HEK293 (cell line): ENCODE measurements around the gene COPZ1.
"Not testable (repeated sequence)": the region's sequence is repeated elsewhere in the genome, so short reads cannot be mapped to it uniquely, and the experiment has no call there.

ENCODE experiments used
- CTCF ChIA-PET: fragments of 350-600 bp; formaldehyde crosslinking; extraction: SDS; loops from one replicate; lab custom pipeline; 2021; ENCODE audit warnings: antibody characterized with exemption; lab: Yijun Ruan, JAX
- POLR2A ChIA-PET: fragments of 300-600 bp; formaldehyde crosslinking; extraction: SDS; loops from one replicate; lab custom pipeline; 2020; ENCODE audit warnings: antibody characterized with exemption, inconsistent platforms; lab: Yijun Ruan, JAX
- H3K27ac ChIP-seq: fragments of 200-500 bp; sonication (Bioruptor generic); 2 replicates; pipeline ENCODE4 v1.5.1; 2014; ENCODE audit warnings: low read depth, low read length, control low read depth, inconsistent platforms; ENCODE audit errors: extremely low read depth
- H3K36me3 ChIP-seq, 2 experiments: fragments of 200-500 bp in 1 of 2; sonication (Bioruptor generic) in 1 of 2; 1 replicate in 1 of 2; 2 replicates in 1 of 2; pipeline ENCODE4 v1.5.1; 2014 to 2017; ENCODE audit warnings: inconsistent platforms in 2 of 2, low read length in 2 of 2; ENCODE audit not compliant: control insufficient read depth in 2 of 2, insufficient read depth in 1 of 2
- H3K4me1 ChIP-seq: fragments of 200-500 bp; sonication (Bioruptor generic); 2 replicates; pipeline ENCODE4 v1.5.1; 2014; ENCODE audit warnings: mild to moderate bottlenecking, low read length, inconsistent platforms; ENCODE audit not compliant: control insufficient read depth, insufficient read depth
- H3K4me3 ChIP-seq: 2 replicates; pipeline ENCODE4 v1.5.1; 2011; ENCODE audit warnings: low read depth, mild to moderate bottlenecking, control low read depth, low read length, moderate library complexity
- H3K9me3 ChIP-seq: fragments of 200-500 bp; sonication (Bioruptor generic); 2 replicates; pipeline ENCODE4 v1.5.1; 2014; ENCODE audit warnings: low read depth, low read length, inconsistent platforms; ENCODE audit not compliant: control insufficient read depth, insufficient read depth
- CTCF ChIP-seq: fragments of 450-650 bp; formaldehyde crosslinking; IDR thresholded peaks from 2 replicates; pipeline ENCODE4 v1.5.1; 2016; ENCODE audit warnings: missing biosample characterization, missing genetic modification characterization
- HOXA7 ChIP-seq: sonication (generic); formaldehyde crosslinking; IDR thresholded peaks from 2 replicates; pipeline ENCODE4 v1.8.1; 2022; ENCODE audit warnings: missing genetic modification reagents, borderline replicate concordance
- KLF16 ChIP-seq: fragments of 450-650 bp; formaldehyde crosslinking; IDR thresholded peaks from 2 replicates; pipeline ENCODE4 v1.5.1; 2017; ENCODE audit warnings: missing biosample characterization, missing genetic modification characterization
- MEIS1 ChIP-seq: sonication (generic); formaldehyde crosslinking; IDR thresholded peaks from 2 replicates; pipeline ENCODE4 v1.8.1; 2022; ENCODE audit warnings: missing genetic modification reagents, mild to moderate bottlenecking, borderline replicate concordance
- OSR2 ChIP-seq: fragments of 450-650 bp; formaldehyde crosslinking; IDR thresholded peaks from 2 replicates; pipeline ENCODE4 v1.5.1; 2016; ENCODE audit warnings: missing biosample characterization, missing genetic modification characterization
- ZBTB1 ChIP-seq: fragments of 450-650 bp; formaldehyde crosslinking; IDR thresholded peaks from 2 replicates; pipeline ENCODE4 v1.5.1; 2016; ENCODE audit warnings: missing biosample characterization, missing genetic modification characterization
- ZBTB20 ChIP-seq: fragments of 450-650 bp; formaldehyde crosslinking; IDR thresholded peaks from 2 replicates; pipeline ENCODE4 v1.5.1; 2016; ENCODE audit warnings: missing biosample characterization, missing genetic modification characterization
- ZBTB21 ChIP-seq: fragments of 450-650 bp; formaldehyde crosslinking; IDR thresholded peaks from 2 replicates; pipeline ENCODE4 v1.5.1; 2017; ENCODE audit warnings: missing biosample characterization, missing genetic modification characterization
- ZFP3 ChIP-seq: fragments of 450-650 bp; formaldehyde crosslinking; IDR thresholded peaks from 2 replicates; pipeline ENCODE4 v1.5.1; 2016; ENCODE audit warnings: low read depth, missing biosample characterization, missing genetic modification characterization
- ZNF121 ChIP-seq: fragments of 450-650 bp; formaldehyde crosslinking; IDR thresholded peaks from 2 replicates; pipeline ENCODE4 v1.5.1; 2016; ENCODE audit warnings: missing biosample characterization, missing genetic modification characterization
- ZNF140 ChIP-seq: fragments of 450-650 bp; formaldehyde crosslinking; IDR thresholded peaks from 2 replicates; pipeline ENCODE4 v1.5.1; 2016; ENCODE audit warnings: missing biosample characterization, missing genetic modification characterization
- ZNF239 ChIP-seq: fragments of 450-650 bp; formaldehyde crosslinking; IDR thresholded peaks from 2 replicates; pipeline ENCODE4 v1.5.1; 2016; ENCODE audit warnings: missing biosample characterization, missing genetic modification characterization
- ZNF280C ChIP-seq: fragments of 450-650 bp; formaldehyde crosslinking; IDR thresholded peaks from 2 replicates; pipeline ENCODE4 v1.5.1; 2016; ENCODE audit warnings: missing biosample characterization, missing genetic modification characterization
- ZNF341 ChIP-seq: fragments of 450-650 bp; formaldehyde crosslinking; IDR thresholded peaks from 2 replicates; pipeline ENCODE4; 2016; ENCODE audit warnings: low read depth, missing biosample characterization, missing genetic modification characterization
- ZNF521 ChIP-seq: fragments of 450-650 bp; formaldehyde crosslinking; IDR thresholded peaks from 2 replicates; pipeline ENCODE4 v1.5.1; 2017; ENCODE audit warnings: missing biosample characterization, mild to moderate bottlenecking, missing genetic modification characterization
- ZNF571 ChIP-seq: fragments of 450-650 bp; formaldehyde crosslinking; IDR thresholded peaks from 2 replicates; pipeline ENCODE4 v1.5.0; 2017; ENCODE audit warnings: missing biosample characterization, missing genetic modification characterization
- ZNF580 ChIP-seq: fragments of 450-650 bp; formaldehyde crosslinking; IDR thresholded peaks from 2 replicates; pipeline ENCODE4 v1.5.1; 2016; ENCODE audit warnings: missing biosample characterization, missing genetic modification characterization
- ZNF610 ChIP-seq: fragments of 450-650 bp; formaldehyde crosslinking; IDR thresholded peaks from 2 replicates; pipeline ENCODE4 v1.5.1; 2016; ENCODE audit warnings: missing biosample characterization, missing genetic modification characterization, borderline replicate concordance
- ZNF623 ChIP-seq: fragments of 450-650 bp; formaldehyde crosslinking; IDR thresholded peaks from 2 replicates; pipeline ENCODE4 v1.5.1; 2016; ENCODE audit warnings: missing biosample characterization, missing genetic modification characterization
- ZNF626 ChIP-seq: fragments of 450-650 bp; sonication (Bioruptor Pico); formaldehyde crosslinking; IDR thresholded peaks from 2 replicates; pipeline ENCODE4 v1.5.1; 2018; ENCODE audit warnings: missing biosample characterization, missing genetic modification characterization, inconsistent platforms
- ZNF692 ChIP-seq: fragments of 450-650 bp; formaldehyde crosslinking; IDR thresholded peaks from 2 replicates; pipeline ENCODE4 v1.5.1; 2016; ENCODE audit warnings: missing biosample characterization, missing genetic modification characterization
- ZNF704 ChIP-seq: fragments of 450-650 bp; formaldehyde crosslinking; IDR thresholded peaks from 2 replicates; pipeline ENCODE4 v1.5.1; 2016; ENCODE audit warnings: missing biosample characterization, missing genetic modification characterization
- ZNF76 ChIP-seq: fragments of 450-650 bp; formaldehyde crosslinking; IDR thresholded peaks from 2 replicates; pipeline ENCODE4; 2016; ENCODE audit warnings: low read depth, missing biosample characterization, missing genetic modification characterization, borderline replicate concordance
- ZSCAN30 ChIP-seq: fragments of 450-650 bp; IDR thresholded peaks from 2 replicates; pipeline ENCODE4 v1.5.1; 2018; ENCODE audit warnings: missing biosample characterization, mild to moderate bottlenecking, missing genetic modification characterization, moderate library complexity
- ZXDB ChIP-seq: fragments of 450-650 bp; formaldehyde crosslinking; IDR thresholded peaks from 2 replicates; pipeline ENCODE4 v1.5.1; 2016; ENCODE audit warnings: missing biosample characterization, missing genetic modification characterization

Gene COPZ1

GRCh38 chr12:54352891-54353874, 28.3 kb downstream of the COPZ1 start (continued):
- TF ChIP-seq ZSCAN30 (0 out of 2 replicates have a peak, but pooled peaks have one; percentile 34), ZNF692 (peak; percentile 29; the same call in 1 of the 2 replicates), OSR2 (tag by site-specific recombination) (peak; percentile 92), ZNF704 (tag by site-specific recombination) (no peak), ZNF140 (tag by site-specific recombination) (no peak), ZNF610 (tag by site-specific recombination) (no peak), ZXDB (tag by site-specific recombination) (no peak), ZNF626 (no peak), ZNF521 (no peak), ZNF580 (tag by site-specific recombination) (no peak), ZNF76 (tag by site-specific recombination) (peak; percentile 52; the same call in 1 of the 2 replicates), ZNF623 (no peak)
- TF ChIP-seq, all 188 proteins: peak for 26

- peak; percentile 87 for TF ChIP-seq ZNF121 (tag by site-specific recombination)
Measured at GRCh38 chr12:54354271-54354670, 29.3 kb downstream of the COPZ1 start.

GRCh38 chr12:54355104-54355815, 30.3 kb downstream of the COPZ1 start:
- H3K4me3 ChIP-seq = no peak overlapping the region
- no peaks in the 10 kb centered on the region for H3K9me3 ChIP-seq
- H3K27ac ChIP-seq = no peak overlapping the region
- CTCF ChIA-PET = interaction anchor here (0.8 to 8.8 kb wide), 6 partner anchors 15 to 134 kb away, joined by 3 to 137 read pairs (median 6); no protein-coding TSS in a partner anchor
- POLR2A ChIA-PET = interaction anchor here (0.7 kb wide), 1 partner anchor 8 kb away, joined by 3 read pairs; no protein-coding TSS in a partner anchor
- H3K36me3 ChIP-seq = peaks cover 0 to 13% of the 10 kb centered on the region in 2 experiments; a peak in 1 of 3 replicates
- H3K4me1 ChIP-seq = peaks cover 26% of the 10 kb centered on the region
- TF ChIP-seq ZBTB21 (tag by site-specific recombination) = no peak
- no peak for TF ChIP-seq KLF16 (tag by site-specific recombination)
- no peak for TF ChIP-seq HOXA7 (CRISPR knock-in tag)
- TF ChIP-seq MEIS1 = no peak
- TF ChIP-seq ZNF280C = no peak
- no peak for TF ChIP-seq ZNF571 (tag by site-specific recombination)
- peak; percentile 49; the same call in 1 of the 2 replicates for TF ChIP-seq CTCF (tag by site-specific recombination)
- TF ChIP-seq ZNF341 = no peak
- no peak for TF ChIP-seq ZBTB20 (tag by site-specific recombination)
- no peak for TF ChIP-seq ZNF239
- no peak for TF ChIP-seq ZBTB1 (tag by site-specific recombination)
- TF ChIP-seq ZFP3 = no peak

More at GRCh38 chr12:54354271-54354670, 29.3 kb downstream of the COPZ1 start:
- not testable (repeated sequence) for H3K9me3 ChIP-seq, H3K4me3 ChIP-seq, H3K27ac ChIP-seq
- CTCF ChIA-PET = interaction anchor here (0.5 to 2.8 kb wide), 5 partner anchors 8 to 45 kb away, joined by 4 to 17 read pairs (median 7); no protein-coding TSS in a partner anchor
- POLR2A ChIA-PET = interaction anchor here (0.6 to 0.7 kb wide), 2 partner anchors 62 to 82 kb away, joined by 3 to 4 read pairs; no protein-coding TSS in a partner anchor
- Histone ChIP-seq H3K4me1 (peaks cover 23% of the 10 kb centered on the region), H3K36me3 (peaks cover 0 to 23% of the 10 kb centered on the region in 2 experiments; a peak in 1 of 3 replicates)
